ENCODE data around the gene BSDC1.

DNA sequence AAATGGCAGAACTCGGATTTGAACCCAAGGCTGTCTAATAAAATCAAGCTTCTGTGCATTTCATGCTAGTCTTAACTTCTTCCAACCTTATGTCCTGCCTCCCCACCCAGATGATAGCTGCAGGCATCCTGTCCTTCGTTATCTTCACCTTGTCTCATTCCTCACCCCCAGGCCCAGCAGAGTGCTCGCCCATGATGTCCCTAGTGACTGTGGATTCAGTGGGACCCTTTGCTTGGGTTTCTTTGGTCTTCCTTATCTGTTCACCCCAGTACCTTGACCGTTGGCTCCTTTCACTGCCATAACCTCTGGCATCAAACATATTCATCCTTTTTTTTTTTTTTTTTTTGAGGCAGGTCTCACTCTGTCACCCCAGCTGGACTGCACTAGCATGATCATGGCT is 5.6 kb upstream of the BSDC1 start:
- TF ChIP-seq, protein P1, sequence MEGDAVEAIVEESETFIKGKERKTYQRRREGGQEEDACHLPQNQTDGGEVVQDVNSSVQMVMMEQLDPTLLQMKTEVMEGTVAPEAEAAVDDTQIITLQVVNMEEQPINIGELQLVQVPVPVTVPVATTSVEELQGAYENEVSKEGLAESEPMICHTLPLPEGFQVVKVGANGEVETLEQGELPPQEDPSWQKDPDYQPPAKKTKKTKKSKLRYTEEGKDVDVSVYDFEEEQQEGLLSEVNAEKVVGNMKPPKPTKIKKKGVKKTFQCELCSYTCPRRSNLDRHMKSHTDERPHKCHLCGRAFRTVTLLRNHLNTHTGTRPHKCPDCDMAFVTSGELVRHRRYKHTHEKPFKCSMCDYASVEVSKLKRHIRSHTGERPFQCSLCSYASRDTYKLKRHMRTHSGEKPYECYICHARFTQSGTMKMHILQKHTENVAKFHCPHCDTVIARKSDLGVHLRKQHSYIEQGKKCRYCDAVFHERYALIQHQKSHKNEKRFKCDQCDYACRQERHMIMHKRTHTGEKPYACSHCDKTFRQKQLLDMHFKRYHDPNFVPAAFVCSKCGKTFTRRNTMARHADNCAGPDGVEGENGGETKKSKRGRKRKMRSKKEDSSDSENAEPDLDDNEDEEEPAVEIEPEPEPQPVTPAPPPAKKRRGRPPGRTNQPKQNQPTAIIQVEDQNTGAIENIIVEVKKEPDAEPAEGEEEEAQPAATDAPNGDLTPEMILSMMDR (IDR thresholded peaks at IDR 0.05 in 2 of 3, conservative IDR thresholded peaks at IDR 0.05 in 1 of 3; ENCODE audit: control insufficient read depth in 2 of 3, extremely low read depth in 1 of 3, insufficient read depth in 1 of 3, low read depth in 3 of 3, low read length in 3 of 3): no peak
- TF ChIP-seq, protein P2, sequence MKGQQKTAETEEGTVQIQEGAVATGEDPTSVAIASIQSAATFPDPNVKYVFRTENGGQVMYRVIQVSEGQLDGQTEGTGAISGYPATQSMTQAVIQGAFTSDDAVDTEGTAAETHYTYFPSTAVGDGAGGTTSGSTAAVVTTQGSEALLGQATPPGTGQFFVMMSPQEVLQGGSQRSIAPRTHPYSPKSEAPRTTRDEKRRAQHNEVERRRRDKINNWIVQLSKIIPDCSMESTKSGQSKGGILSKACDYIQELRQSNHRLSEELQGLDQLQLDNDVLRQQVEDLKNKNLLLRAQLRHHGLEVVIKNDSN (IDR thresholded peaks at IDR 0.05; ENCODE audit: borderline replicate concordance, extremely low read length, insufficient read depth, low read depth, low read length): no peak
- TF ChIP-seq RAD21 (IDR thresholded peaks at IDR 0.05; ENCODE audit: insufficient read depth, low read depth, low read length): no peak

Measured in GM12878 (cell line).